WTC11 (cell line): Measurements from ENCODE around the gene PRR14.

ENCODE experiments used
- CTCF ChIP-seq: fragments of 200-600 bp; IDR thresholded peaks from 2 replicates; pipeline ENCODE4 v1.8.0; 2022; ENCODE audit warnings: antibody characterized with exemption
- IRF1 ChIP-seq: sonication (generic); formaldehyde crosslinking; IDR thresholded peaks from 2 replicates; pipeline ENCODE4 v1.8.0; 2023; ENCODE audit warnings: missing genetic modification reagents
- JUN ChIP-seq: sonication (generic); formaldehyde crosslinking; IDR thresholded peaks from 2 replicates; pipeline ENCODE4 v1.8.0; 2023; ENCODE audit warnings: mild to moderate bottlenecking, missing genetic modification reagents
- MAX ChIP-seq: sonication (generic); formaldehyde crosslinking; IDR thresholded peaks from 2 replicates; pipeline ENCODE4 v1.8.0; 2022; ENCODE audit warnings: mild to moderate bottlenecking, missing genetic modification reagents
- NFE2L1 ChIP-seq: sonication (generic); formaldehyde crosslinking; IDR thresholded peaks from 2 replicates; pipeline ENCODE4 v1.8.1; 2023; ENCODE audit warnings: missing genetic modification reagents
- NR3C1 ChIP-seq: sonication (generic); formaldehyde crosslinking; conservative IDR thresholded peaks from 2 replicates; pipeline ENCODE4 v1.8.1; 2023; ENCODE audit warnings: low read depth, mild to moderate bottlenecking, missing genetic modification reagents
- RELA ChIP-seq: sonication (generic); formaldehyde crosslinking; IDR thresholded peaks from 2 replicates; pipeline ENCODE4 v1.8.1; 2022; ENCODE audit warnings: missing genetic modification reagents, mild to moderate bottlenecking, borderline replicate concordance
- STAT6 ChIP-seq: sonication (generic); formaldehyde crosslinking; conservative IDR thresholded peaks from 2 replicates; pipeline ENCODE4 v1.8.1; 2023; ENCODE audit warnings: mild to moderate bottlenecking, low read depth, missing genetic modification reagents, moderate library complexity
- USF2 ChIP-seq: sonication (generic); formaldehyde crosslinking; IDR thresholded peaks from 2 replicates; pipeline ENCODE4 v1.8.1; 2023; ENCODE audit warnings: mild to moderate bottlenecking, missing genetic modification reagents, moderate library complexity

- no peak for TF ChIP-seq CTCF
- TF ChIP-seq RELA (CRISPR knock-in tag): no peak
- no peak for TF ChIP-seq USF2 (CRISPR knock-in tag)
- no peak for TF ChIP-seq NFE2L1 (CRISPR knock-in tag)
- TF ChIP-seq NR3C1: no peak
- TF ChIP-seq STAT6 (CRISPR knock-in tag): no peak
- no peak for TF ChIP-seq MAX
- TF ChIP-seq JUN (CRISPR knock-in tag): no peak
- TF ChIP-seq IRF1: no peak
Observed at GRCh38 chr16:30680326-30680725, 29.6 kb downstream of the PRR14 start.
